H9 (cell line): ENCODE results near the gene PEX7. TPM values are rescaled to one million over a fixed set of nuclear protein-coding genes. Genes with fewer than 3 reads are reported as not detected.

Source experiments
- DNase-seq: peaks from one replicate; pipeline ENCODE4 v3.0.0-alpha.2; 2017
- H2AFZ ChIP-seq: one replicate; pipeline ENCODE4 v1.6.1; 2013; ENCODE audit warnings: mild to moderate bottlenecking, low read length, control low read depth, moderate library complexity
- H2AK5ac ChIP-seq: 2 replicates; pipeline ENCODE4 v1.6.1; 2013; ENCODE audit warnings: low read length, control low read depth, mixed read lengths; ENCODE audit not compliant: insufficient read length
- H2BK120ac ChIP-seq: one replicate; pipeline ENCODE4 v1.6.1; 2013; ENCODE audit warnings: low read depth, mild to moderate bottlenecking, low read length, control low read depth, inconsistent platforms; ENCODE audit not compliant: poor library complexity, severe bottlenecking
- H2BK12ac ChIP-seq: 2 replicates; pipeline ENCODE4 v1.6.1; 2013; ENCODE audit warnings: low read length, control low read depth, mixed read lengths, low read depth; ENCODE audit not compliant: insufficient read length
- H2BK15ac ChIP-seq: 2 replicates; pipeline ENCODE4 v1.6.1; 2013; ENCODE audit warnings: low read depth, low read length, control low read depth
- H2BK20ac ChIP-seq: one replicate; pipeline ENCODE4 v1.6.1; 2013; ENCODE audit warnings: low read depth, mild to moderate bottlenecking, low read length, control low read depth, inconsistent platforms; ENCODE audit not compliant: poor library complexity, severe bottlenecking
- H2BK5ac ChIP-seq: 2 replicates; pipeline ENCODE4 v1.6.1; 2013; ENCODE audit warnings: low read length, control low read depth, mixed read lengths; ENCODE audit not compliant: insufficient read length
- H3K14ac ChIP-seq: 2 replicates; pipeline ENCODE4 v1.6.1; 2013; ENCODE audit warnings: low read length, control low read depth; ENCODE audit not compliant: insufficient read depth
- H3K18ac ChIP-seq: 2 replicates; pipeline ENCODE4 v1.6.1; 2013; ENCODE audit warnings: low read depth, mild to moderate bottlenecking, mixed read lengths, low read length, control low read depth; ENCODE audit not compliant: insufficient read length
- H3K23ac ChIP-seq: 2 replicates; pipeline ENCODE4 v1.6.1; 2013; ENCODE audit warnings: low read length, control low read depth, mixed read lengths, low read depth; ENCODE audit not compliant: insufficient read length
- H3K23me2 ChIP-seq: 2 replicates; pipeline ENCODE4 v1.6.1; 2013; ENCODE audit warnings: low read depth, mild to moderate bottlenecking, mixed read lengths, low read length, control low read depth; ENCODE audit not compliant: insufficient read length, poor library complexity, severe bottlenecking
- H3K27ac ChIP-seq: 2 replicates; pipeline ENCODE4 v1.5.1; 2013; ENCODE audit warnings: low read length, control low read depth, mixed read lengths, low read depth; ENCODE audit not compliant: insufficient read length
- H3K27me3 ChIP-seq: 2 replicates; pipeline ENCODE4 v1.6.1; 2013; ENCODE audit warnings: low read length, control low read depth, inconsistent platforms; ENCODE audit not compliant: insufficient read depth
- H3K4ac ChIP-seq: 2 replicates; pipeline ENCODE4 v1.6.1; 2013; ENCODE audit warnings: low read depth, mild to moderate bottlenecking, control low read depth, inconsistent platforms, low read length, moderate library complexity
- H3K4me1 ChIP-seq: 2 replicates; pipeline ENCODE4 v1.6.1; 2013; ENCODE audit warnings: low read length, control low read depth, inconsistent platforms; ENCODE audit not compliant: insufficient read depth
- H3K4me2 ChIP-seq: 2 replicates; pipeline ENCODE4 v1.6.1; 2013; ENCODE audit warnings: low read length, control low read depth, mixed read lengths; ENCODE audit not compliant: insufficient read length, insufficient read depth
- H3K56ac ChIP-seq: 2 replicates; pipeline ENCODE4 v1.6.1; 2013; ENCODE audit warnings: low read depth, mild to moderate bottlenecking, mixed read lengths, low read length, control low read depth; ENCODE audit not compliant: insufficient read length
- H3K79me1 ChIP-seq: 2 replicates; pipeline ENCODE4 v1.6.1; 2013; ENCODE audit warnings: low read depth, mild to moderate bottlenecking, moderate library complexity, low read length, control low read depth, inconsistent platforms; ENCODE audit not compliant: insufficient read depth, poor library complexity, severe bottlenecking
- H3K79me2 ChIP-seq: 2 replicates; pipeline ENCODE4 v1.6.1; 2013; ENCODE audit warnings: low read length, control low read depth, inconsistent platforms; ENCODE audit not compliant: insufficient read depth
- H3K9ac ChIP-seq: 2 replicates; pipeline ENCODE4 v1.6.1; 2013; ENCODE audit warnings: low read length, control low read depth, mixed read lengths; ENCODE audit not compliant: insufficient read length; ENCODE audit errors: extremely low read depth
- H3K9me3 ChIP-seq: one replicate; pipeline ENCODE4 v1.6.1; 2013; ENCODE audit warnings: low read depth, low read length, inconsistent platforms; ENCODE audit not compliant: control insufficient read depth
- H3T11ph ChIP-seq: one replicate; pipeline ENCODE4 v1.6.1; 2013; ENCODE audit warnings: mild to moderate bottlenecking, low read length, control low read depth, inconsistent platforms
- H4K20me1 ChIP-seq: one replicate; pipeline ENCODE4 v1.6.1; 2013; ENCODE audit not compliant: control insufficient read depth, insufficient read length, insufficient read depth
- H4K5ac ChIP-seq: 2 replicates; pipeline ENCODE4 v1.6.1; 2013; ENCODE audit warnings: low read depth, mild to moderate bottlenecking, mixed read lengths, low read length, control low read depth; ENCODE audit not compliant: insufficient read length
- H4K8ac ChIP-seq: replicated peaks from 2 replicates; pipeline ENCODE4 v1.6.1; 2013; ENCODE audit warnings: low read length, control low read depth, mixed read lengths, low read depth; ENCODE audit not compliant: insufficient read length
- H4K91ac ChIP-seq: 2 replicates; pipeline ENCODE4 v1.6.1; 2013; ENCODE audit warnings: low read depth, mild to moderate bottlenecking, moderate library complexity, mixed read lengths, low read length, control low read depth; ENCODE audit not compliant: insufficient read length
- H3K27ac Mint-ChIP-seq, 3 experiments: 2 replicates in 2 of 3; 3 replicates in 1 of 3; pipeline ENCODE4 v1.8.0; 2020 to 2021; ENCODE audit warnings: mixed read lengths in 3 of 3, mild to moderate bottlenecking in 1 of 3, moderate library complexity in 1 of 3
- H3K27me3 Mint-ChIP-seq: 2 replicates; pipeline ENCODE4 v1.8.0; 2021; ENCODE audit warnings: low read depth, mild to moderate bottlenecking, moderate library complexity, mixed read lengths
- H3K36me3 Mint-ChIP-seq, 3 experiments: 2 replicates in 2 of 3; 3 replicates in 1 of 3; pipeline ENCODE4 v1.8.0; 2020 to 2021; ENCODE audit warnings: low read depth in 3 of 3, mixed read lengths in 3 of 3; ENCODE audit not compliant: insufficient read depth in 1 of 3
- H3K4me1 Mint-ChIP-seq, 2 experiments: 2 replicates each; pipeline ENCODE4 v1.8.0; 2020; ENCODE audit warnings: mixed read lengths in 2 of 2
- H3K4me3 Mint-ChIP-seq, 2 experiments: 2 replicates in 1 of 2; 3 replicates in 1 of 2; pipeline ENCODE4 v1.8.0; 2020 to 2021; ENCODE audit warnings: mild to moderate bottlenecking in 2 of 2, mixed read lengths in 2 of 2, moderate library complexity in 1 of 2
- H3K9me3 Mint-ChIP-seq, 2 experiments: 2 replicates in 1 of 2; 3 replicates in 1 of 2; pipeline ENCODE4 v1.8.0; 2020; ENCODE audit warnings: mild to moderate bottlenecking in 2 of 2, mixed read lengths in 2 of 2, moderate library complexity in 1 of 2
- WGBS: extraction: QIAGEN DNeasy Blood & Tissue Kit; methylation state at CpG from one replicate; pipeline ENCODE4 v1.1.7; 2013; ENCODE audit warnings: missing lambda C conversion rate, low lambda C conversion rate, mixed read lengths; ENCODE audit not compliant: insufficient read length; ENCODE audit errors: extremely low coverage; 5-methylcytosine and 5-hydroxymethylcytosine counted together
- total RNA-seq: library from RNA; stranded (reverse); gene quantifications from 2 replicates; pipeline ENCODE4 v1.2.1, GENCODE V29; 2021
- TF ChIP-seq, protein P1 (sequence below): fragments of 200-600 bp; sonication (generic); conservative IDR thresholded peaks from 3 replicates; pipeline ENCODE4 v1.8.0; 2021; ENCODE audit warnings: antibody characterized with exemption, mild to moderate bottlenecking

The PEX7 gene
- total RNA-seq, 1 experiment from 2014 or later: 8.4 TPM

- Histone ChIP-seq H3K9me3 (peaks cover 14% of the 10 kb centered on the region), H3K27me3 (no peaks in the 10 kb centered on the region), H3K79me2 (no peaks in the 10 kb centered on the region), H4K5ac (no peak overlapping the region), H3K4me2 (no peak overlapping the region), H3K9ac (no peak overlapping the region), H3K27ac (no peak overlapping the region), H2AK5ac (no peak overlapping the region), H4K8ac (no peak overlapping the region), H4K20me1 (no peaks in the 10 kb centered on the region), H2BK20ac (no peak overlapping the region), H3K4ac (no peak overlapping the region), H3T11ph (no peak overlapping the region), H2AFZ (no peak overlapping the region), H2BK5ac (no peak overlapping the region), H4K91ac (no peak overlapping the region), H2BK12ac (no peak overlapping the region), H2BK120ac (no peak overlapping the region), H3K23ac (no peak overlapping the region), H3K18ac (no peak overlapping the region), H3K14ac (no peak overlapping the region), H3K23me2 (no peaks in the 10 kb centered on the region), H3K4me1 (no peaks in the 10 kb centered on the region), H3K79me1 (no peaks in the 10 kb centered on the region), H3K56ac (no peak overlapping the region), H2BK15ac (no peak overlapping the region)
- Mint-ChIP-seq H3K9me3 (peaks cover 28 to 33% of the 10 kb centered on the region in 2 experiments), H3K27ac (no peak overlapping the region), H3K4me1 (peaks cover 4 to 6% of the 10 kb centered on the region in 2 experiments; a peak in 3 of 4 replicates), H3K36me3 (peaks cover 56 to 69% (median 68%) of the 10 kb centered on the region in 3 experiments), H3K27me3 (no peaks in the 10 kb centered on the region), H3K4me3 (no peak overlapping the region)
- no CpG with 5 or more reads among the region's 1 CpG for WGBS
- TF ChIP-seq, protein P1, sequence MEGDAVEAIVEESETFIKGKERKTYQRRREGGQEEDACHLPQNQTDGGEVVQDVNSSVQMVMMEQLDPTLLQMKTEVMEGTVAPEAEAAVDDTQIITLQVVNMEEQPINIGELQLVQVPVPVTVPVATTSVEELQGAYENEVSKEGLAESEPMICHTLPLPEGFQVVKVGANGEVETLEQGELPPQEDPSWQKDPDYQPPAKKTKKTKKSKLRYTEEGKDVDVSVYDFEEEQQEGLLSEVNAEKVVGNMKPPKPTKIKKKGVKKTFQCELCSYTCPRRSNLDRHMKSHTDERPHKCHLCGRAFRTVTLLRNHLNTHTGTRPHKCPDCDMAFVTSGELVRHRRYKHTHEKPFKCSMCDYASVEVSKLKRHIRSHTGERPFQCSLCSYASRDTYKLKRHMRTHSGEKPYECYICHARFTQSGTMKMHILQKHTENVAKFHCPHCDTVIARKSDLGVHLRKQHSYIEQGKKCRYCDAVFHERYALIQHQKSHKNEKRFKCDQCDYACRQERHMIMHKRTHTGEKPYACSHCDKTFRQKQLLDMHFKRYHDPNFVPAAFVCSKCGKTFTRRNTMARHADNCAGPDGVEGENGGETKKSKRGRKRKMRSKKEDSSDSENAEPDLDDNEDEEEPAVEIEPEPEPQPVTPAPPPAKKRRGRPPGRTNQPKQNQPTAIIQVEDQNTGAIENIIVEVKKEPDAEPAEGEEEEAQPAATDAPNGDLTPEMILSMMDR: no peak
- DNase-seq: no peak
These were observed 9.6 kb downstream of the PEX7 start for GRCh38 chr6:136831873-136832562.
